ENCODE results near the gene SAMD11.

DNA sequence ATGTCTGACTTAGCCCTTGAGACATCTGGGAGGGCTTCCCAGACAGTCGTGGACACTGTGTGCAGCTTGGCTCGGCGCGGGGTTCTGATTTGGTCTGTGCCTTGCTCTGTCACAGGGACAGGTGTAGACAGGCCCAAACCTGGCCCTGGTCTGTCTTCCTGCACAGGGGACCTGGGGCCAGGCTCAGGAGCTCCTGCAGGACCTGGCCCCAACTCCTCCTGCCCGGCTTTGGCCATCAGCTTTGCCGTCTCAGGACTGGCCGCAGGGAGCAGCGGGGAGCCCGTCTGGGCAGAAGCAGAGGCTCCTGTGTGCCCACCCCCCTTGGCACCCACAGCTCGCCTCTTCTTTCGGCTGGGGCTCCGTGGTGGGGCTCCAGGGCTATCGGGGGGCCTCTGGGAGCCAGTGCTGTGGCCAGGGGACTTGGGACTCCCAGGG, 56.4 kb downstream of the SAMD11 start:
- no peak for TF ChIP-seq ZNF234 (CRISPR knock-in tag; conservative IDR thresholded peaks at IDR 0.05)
- TF ChIP-seq RFX5 (IDR thresholded peaks at IDR 0.05; ENCODE audit: low read depth, low read length) = no peak
- no peak for TF ChIP-seq RELA (CRISPR knock-in tag; IDR thresholded peaks at IDR 0.05)
- TF ChIP-seq NFRKB (IDR thresholded peaks at IDR 0.05) = no peak
- no peak for TF ChIP-seq GABPB1 (CRISPR knock-in tag; IDR thresholded peaks at IDR 0.05)
- TF ChIP-seq, protein P1, sequence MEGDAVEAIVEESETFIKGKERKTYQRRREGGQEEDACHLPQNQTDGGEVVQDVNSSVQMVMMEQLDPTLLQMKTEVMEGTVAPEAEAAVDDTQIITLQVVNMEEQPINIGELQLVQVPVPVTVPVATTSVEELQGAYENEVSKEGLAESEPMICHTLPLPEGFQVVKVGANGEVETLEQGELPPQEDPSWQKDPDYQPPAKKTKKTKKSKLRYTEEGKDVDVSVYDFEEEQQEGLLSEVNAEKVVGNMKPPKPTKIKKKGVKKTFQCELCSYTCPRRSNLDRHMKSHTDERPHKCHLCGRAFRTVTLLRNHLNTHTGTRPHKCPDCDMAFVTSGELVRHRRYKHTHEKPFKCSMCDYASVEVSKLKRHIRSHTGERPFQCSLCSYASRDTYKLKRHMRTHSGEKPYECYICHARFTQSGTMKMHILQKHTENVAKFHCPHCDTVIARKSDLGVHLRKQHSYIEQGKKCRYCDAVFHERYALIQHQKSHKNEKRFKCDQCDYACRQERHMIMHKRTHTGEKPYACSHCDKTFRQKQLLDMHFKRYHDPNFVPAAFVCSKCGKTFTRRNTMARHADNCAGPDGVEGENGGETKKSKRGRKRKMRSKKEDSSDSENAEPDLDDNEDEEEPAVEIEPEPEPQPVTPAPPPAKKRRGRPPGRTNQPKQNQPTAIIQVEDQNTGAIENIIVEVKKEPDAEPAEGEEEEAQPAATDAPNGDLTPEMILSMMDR (CRISPR knock-in tag; IDR thresholded peaks at IDR 0.05) = no peak
- no peak for TF ChIP-seq MTF1 (CRISPR knock-in tag; IDR thresholded peaks at IDR 0.05)
- no peak for TF ChIP-seq EZH2 (conservative IDR thresholded peaks at IDR 0.05; ENCODE audit: low read depth, low read length)
- TF ChIP-seq NR2C2 (CRISPR knock-in tag; IDR thresholded peaks at IDR 0.05; ENCODE audit: borderline replicate concordance) = no peak
- no peak for TF ChIP-seq HDAC2 (CRISPR knock-in tag; IDR thresholded peaks at IDR 0.05)
- no peak for TF ChIP-seq BRCA1 (CRISPR knock-in tag; IDR thresholded peaks at IDR 0.05)
- TF ChIP-seq, protein P2, sequence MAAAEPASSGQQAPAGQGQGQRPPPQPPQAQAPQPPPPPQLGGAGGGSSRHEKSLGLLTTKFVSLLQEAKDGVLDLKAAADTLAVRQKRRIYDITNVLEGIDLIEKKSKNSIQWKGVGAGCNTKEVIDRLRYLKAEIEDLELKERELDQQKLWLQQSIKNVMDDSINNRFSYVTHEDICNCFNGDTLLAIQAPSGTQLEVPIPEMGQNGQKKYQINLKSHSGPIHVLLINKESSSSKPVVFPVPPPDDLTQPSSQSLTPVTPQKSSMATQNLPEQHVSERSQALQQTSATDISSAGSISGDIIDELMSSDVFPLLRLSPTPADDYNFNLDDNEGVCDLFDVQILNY (CRISPR knock-in tag; conservative IDR thresholded peaks at IDR 0.05) = no peak

Data from HepG2 (cell line).